Stimulated activated CD4-positive, alpha-beta T cell treated with anti-CD3 and anti-CD28 coated beads, Interleukin-15, amount 100 ng/mL, for 48 hours (primary cell): Measurements from ENCODE around the gene SEC22A.

Source experiments
- DNase-seq, 2 donors: peaks; one replicate each; pipeline ENCODE4 v3.0.0-alpha.2; 2020; ENCODE audit warnings: low read depth in 2 of 2

SEC22A gene

DNA sequence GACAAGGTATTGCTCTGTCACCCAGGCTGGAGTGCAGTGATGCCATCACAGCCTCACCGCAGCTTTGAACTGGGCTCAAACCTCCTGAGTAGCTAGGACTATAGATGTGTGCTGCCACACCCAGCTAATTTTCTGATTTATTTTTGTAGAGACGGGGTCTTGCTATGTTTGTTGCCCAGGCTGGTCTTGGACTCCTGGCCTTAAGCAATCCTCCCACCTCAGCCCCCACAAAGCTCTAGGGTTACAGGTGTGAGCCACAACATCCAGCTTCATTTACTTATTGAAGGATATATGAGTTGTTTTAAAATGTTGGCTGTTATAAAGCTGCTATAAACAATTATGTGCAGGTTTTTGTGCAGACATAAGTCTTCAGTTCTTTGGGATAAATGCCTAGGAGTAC is 62.2 kb downstream of the SEC22A start:
- DNase-seq, result no peak

DNA sequence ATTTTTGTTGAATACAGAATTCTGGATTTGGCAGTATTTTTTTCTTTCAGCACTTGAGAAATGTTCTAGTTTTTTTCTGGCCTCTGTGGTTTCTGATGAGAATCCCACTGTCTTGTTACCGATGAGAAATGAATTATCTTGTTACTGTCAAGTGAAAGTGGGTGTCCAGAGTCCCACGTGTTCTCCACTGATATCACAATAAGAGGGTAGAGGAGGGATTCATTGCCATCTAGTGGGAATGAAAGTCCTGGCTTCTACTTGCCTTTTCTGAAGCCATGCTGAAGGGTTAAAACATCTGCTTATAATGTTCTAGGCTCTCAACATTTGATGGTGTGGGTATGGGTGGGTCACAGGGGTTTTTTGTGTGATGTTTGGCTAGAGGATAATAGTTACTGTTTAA is 66.1 kb downstream of the SEC22A start:
- no peak for DNase-seq

DNA sequence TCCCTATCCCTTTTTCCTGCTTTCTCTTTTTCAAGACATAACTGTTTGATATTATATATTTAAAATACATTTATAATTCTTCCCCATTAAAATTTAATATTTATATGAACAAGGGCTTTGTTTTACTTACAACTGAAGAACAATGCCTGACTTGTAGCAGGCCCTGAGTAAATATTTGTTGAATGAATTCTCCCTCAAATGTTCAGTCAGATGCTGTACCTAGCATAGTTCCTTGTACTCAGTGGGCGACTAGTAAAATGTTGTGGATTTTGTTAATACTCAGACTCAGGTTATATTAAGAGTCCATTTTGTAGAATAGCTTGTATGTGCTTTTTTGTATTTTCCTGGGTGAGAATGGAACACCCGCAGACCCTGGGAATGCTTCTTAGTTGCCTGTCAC is 69.1 kb downstream of the SEC22A start:
- no peak for DNase-seq

- no peak for DNase-seq
Measured at GRCh38 chr3:123271466-123272159, 69.9 kb downstream of the SEC22A start.

DNA sequence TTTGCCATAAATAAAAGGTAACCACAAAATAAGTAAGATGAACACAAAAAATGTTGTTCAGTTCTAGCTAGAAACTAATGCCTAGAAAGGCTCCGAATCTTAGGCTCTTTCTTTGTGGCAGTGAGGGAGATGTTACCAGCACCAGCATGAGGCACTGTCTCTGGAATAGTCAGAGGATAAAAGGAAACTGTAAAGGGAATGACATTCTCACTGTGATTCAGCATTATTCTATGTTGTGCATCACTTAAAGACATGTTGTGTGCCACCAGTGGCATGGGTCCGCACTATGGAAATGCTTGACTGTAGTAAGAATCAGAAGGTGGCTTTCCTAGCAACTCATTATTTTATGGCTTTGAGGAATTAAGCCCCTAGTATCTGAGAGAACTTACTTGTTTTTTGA is 70.8 kb downstream of the SEC22A start:
- DNase-seq, result no peak

- DNase-seq, result no peak
Measured at GRCh38 chr3:123275691-123276090, 73.9 kb downstream of the SEC22A start.

DNA sequence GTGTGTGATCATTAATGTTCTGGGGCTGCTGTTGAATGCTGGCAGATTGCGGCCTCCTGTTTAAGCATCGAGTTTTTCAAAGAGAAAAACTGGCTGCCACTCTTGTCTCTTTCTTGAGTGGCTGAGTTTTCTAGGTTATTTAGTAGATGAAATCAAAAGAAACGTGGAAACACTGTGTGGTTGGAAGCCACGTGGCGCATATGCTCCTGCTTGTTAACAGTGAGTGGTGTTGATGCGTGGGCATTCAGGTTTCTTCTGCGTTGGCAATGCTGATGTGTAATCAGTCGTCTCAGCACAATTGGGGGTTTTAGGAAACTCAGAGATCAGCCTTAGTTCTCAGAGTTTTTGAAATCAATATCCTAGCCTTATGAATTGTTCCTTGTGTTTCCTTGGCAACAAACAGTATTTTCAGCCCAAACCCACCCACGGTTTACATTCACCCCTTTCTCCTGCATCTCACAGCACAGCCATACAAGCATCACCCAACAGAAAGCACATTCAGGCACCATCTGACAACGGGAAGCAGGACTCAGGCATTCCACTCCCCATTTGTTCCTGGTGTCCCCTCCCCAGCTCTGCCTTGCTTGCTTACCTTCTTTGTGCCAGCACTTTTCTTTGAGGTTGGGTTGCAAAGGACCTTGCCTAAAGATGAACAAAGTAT is 74.7 kb downstream of the SEC22A start:
- no peak for DNase-seq

GRCh38 chr3:123277106-123277505 is 75.4 kb downstream of the SEC22A start:
- no peak for DNase-seq

DNA sequence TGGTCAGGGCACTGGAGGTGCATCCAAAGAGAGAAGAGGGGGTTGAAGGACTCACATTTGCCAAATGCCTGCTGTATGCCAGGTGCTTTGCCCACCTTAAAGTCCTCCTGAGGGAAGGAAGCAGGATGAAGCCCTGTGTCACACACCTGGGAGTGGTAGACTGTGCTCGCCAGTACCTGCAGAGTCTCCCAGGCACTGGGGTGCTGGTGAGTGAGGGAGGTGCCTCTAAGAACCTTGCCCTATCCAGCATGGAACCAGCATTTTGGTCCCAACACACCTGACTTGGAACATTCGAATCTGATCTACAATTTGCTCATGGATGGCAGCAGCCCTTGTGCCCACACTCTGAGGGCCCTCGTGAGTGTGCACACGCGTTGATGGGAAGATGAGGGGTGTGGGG is 76.7 kb downstream of the SEC22A start:
- no peak for DNase-seq

DNA sequence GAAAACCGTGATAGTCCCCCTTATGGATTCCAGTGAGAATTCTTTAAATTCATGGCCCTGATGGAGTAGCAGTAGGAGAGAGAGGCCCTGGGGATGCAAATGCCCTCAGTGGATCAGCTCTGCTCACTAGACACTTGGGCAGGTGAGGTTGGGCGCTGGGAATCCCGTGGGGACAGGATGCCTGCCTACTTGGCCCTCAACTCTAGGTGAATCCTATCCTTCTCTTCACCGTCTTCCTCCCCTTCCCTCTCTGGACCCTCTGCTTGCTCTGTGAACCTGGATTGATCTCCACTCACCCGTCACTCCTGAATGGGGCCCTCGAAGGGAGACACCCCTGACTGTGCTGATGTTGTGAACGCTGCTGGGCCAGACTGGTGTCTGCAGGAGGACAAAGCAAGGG is 77.4 kb downstream of the SEC22A start:
- no peak for DNase-seq

DNA sequence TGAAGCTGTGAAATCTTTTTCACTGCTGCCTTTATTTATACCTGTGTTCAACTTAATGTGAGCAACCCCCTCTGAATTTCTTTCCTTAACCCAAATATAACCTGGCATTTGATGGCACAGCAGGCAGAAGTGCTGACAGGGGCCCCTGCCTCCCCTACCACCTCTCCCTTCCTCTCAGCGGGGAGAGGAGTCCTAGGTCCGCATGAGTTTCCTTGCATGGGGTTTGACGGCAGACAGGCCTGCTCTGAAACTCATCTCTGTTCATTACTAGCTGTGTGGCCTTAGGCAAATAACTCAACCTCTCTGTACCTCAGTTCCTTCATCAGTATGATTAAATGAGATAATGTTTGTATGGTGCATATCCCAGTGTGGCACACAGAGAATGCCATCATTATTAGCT is 79.7 kb downstream of the SEC22A start:
- no peak for DNase-seq

- DNase-seq, result no peak
Measured at GRCh38 chr3:123281929-123282328, 80.2 kb downstream of the SEC22A start.

GRCh38 chr3:123282461-123282860 is 80.7 kb downstream of the SEC22A start:
- no peak for DNase-seq

DNA sequence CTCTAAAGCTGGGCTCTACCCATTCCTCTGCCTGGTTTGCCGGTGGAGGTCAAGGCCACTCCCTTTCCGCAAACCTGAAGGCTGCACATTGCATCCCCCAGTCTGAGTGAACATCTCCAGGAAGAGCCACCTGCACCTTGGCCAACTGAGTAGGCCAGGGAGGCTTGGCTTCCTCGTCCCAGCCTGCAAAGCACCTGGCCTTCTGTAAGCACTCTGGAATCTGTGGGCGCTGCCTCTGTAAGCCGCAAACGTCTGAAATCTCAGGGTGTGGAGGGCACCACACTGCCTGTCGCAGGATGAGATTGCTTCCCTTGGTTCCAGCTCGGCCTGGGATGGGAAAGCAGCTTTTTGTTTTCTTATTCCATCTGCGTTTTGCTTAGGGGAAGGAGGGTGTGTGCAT is 81.3 kb downstream of the SEC22A start:
- DNase-seq, result no peak

GRCh38 chr3:123283657-123284398 is 82.1 kb downstream of the SEC22A start:
- no peak for DNase-seq

DNA sequence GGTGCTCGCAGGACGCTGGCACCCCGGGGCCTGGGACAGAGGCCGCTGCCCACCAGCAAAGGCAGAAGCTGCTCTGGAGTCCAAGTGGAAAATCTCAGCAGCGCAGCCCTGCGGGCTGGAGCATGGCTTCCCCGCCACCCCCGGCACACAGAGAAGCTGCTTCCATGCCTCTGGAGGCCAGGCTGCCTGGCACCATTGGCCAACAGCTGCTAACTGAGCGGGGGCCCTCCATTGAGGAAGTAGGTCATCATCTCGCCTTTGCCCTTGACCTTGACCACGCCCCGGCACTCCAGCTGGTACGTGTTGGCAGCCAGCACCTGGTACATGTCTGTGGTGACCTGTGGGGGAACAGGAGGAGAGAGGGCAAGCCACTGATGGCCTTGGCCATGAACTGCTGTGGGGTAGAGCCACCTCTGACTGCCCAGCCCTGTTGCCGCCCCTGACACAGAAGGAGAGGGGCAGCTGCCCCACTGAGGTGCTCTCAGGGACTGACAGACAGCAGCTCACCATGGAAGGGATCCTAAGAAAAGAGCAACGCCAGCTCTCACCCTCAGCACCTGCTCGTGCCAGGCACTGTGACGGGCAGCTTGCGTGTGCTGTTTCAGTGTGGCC is 82.8 kb downstream of the SEC22A start:
- DNase-seq, result no peak

GRCh38 chr3:123285066-123285465 is 83.3 kb downstream of the SEC22A start:
- DNase-seq, result no peak

GRCh38 chr3:123285479-123285878 is 83.7 kb downstream of the SEC22A start:
- no peak for DNase-seq

- no peak for DNase-seq
Measured at GRCh38 chr3:123285931-123286307, 84.2 kb downstream of the SEC22A start.

DNA sequence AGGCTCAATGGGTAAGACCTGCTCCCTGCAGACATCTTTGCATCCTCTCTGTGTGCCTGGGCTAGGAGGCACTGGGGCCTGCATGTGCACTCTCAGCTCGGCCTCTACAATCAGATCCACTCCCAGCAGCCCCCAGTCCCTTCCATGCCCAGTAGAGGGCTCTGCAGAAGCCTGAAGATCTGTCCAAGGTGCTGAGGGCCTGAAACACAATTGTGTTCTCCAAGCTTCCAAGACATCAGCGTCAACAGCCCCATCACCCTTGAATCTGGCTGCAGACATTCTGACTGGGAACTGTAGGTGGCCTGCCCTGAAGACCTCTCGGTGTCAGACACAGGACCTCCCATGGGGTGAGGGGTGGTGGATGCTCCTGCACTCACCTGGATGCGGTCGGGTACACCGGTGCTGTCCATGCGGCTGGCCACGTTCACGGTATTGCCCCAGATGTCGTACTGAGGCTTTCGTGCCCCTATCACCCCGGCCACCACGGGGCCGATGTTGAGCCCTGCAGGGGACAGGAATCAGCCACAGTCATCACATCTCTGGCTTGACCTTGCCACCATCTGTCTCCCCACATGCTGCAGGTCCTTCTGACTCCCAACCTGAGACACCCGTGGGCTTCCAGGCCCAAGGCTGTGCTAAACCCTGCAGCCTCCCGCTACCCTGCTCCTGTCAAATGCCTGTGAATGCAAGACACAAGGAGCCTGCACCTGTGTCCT is 84.7 kb downstream of the SEC22A start:
- DNase-seq, result peak in 1 of 2 donors; percentile 24

- DNase-seq, result no peak
Measured at GRCh38 chr3:123287051-123287961, 85.6 kb downstream of the SEC22A start.
